ENCODE data around the gene FBXO7.

FBXO7 gene

DNA sequence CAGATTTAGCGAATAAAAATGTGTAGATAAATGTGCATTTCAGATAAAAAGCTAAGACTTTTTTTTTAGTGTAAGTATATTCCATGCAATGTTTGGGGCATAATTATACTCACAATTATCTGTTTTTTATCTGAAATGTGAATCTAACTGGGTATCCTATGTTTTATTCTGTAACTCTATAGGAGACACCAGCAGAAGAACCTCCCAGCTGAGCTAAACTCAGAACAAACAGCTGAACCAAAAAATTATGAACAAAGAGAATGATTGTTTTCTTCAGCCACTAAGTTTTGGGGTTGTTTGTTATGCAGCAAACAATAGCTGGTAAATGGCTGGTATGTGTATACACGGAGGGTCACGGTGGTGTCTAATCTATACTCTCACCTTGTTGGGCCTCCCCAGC is 42.9 kb downstream of the FBXO7 start:
- Histone ChIP-seq H3K9ac (ENCODE audit: insufficient read length) (no peak overlapping the region), H3K4me3 (no peak overlapping the region), H3K36me3 (ENCODE audit: insufficient read depth, low read length) (no peaks in the 10 kb centered on the region), H3K9me3 (ENCODE audit: low read depth, low read length) (no peaks in the 10 kb centered on the region), H3K27ac (no peak overlapping the region)
- TF ChIP-seq EZH2 (IDR thresholded peaks at IDR 0.05) = no peak
- TF ChIP-seq FOXP2 (optimal IDR thresholded peaks at IDR 0.05; ENCODE audit: control extremely low read depth, extremely low read length, insufficient read depth) = no peak
- no peak for TF ChIP-seq POLR2AphosphoS5 (IDR thresholded peaks at IDR 0.05; ENCODE audit: borderline replicate concordance, low read depth, low read length)
- no peak for DNase-seq (ENCODE audit: low read depth, low spot score)

DNA sequence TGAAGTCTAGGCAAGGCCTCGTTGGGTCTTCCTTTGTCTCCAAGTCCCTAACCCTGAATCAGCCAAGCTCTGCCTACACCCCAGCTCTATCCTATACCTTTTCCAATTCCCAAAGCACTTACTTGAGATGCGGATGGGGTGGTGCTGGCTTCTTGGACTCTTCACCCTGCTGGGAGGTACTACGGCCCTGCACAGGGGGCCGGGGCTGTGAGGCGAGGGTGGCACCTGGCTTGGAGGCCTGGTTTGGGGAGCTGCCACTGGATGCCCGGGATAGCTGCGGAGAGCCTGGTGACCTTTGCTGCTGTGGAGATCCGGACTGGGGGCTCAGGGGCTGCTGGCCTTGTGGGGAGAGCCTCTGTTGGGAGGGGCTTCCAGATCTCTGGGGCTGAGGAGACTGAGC is 43.3 kb downstream of the FBXO7 start:
- Histone ChIP-seq H3K27ac (no peak overlapping the region), H3K9me3 (ENCODE audit: low read depth, low read length) (no peaks in the 10 kb centered on the region), H3K4me3 (no peak overlapping the region), H3K9ac (ENCODE audit: insufficient read length) (no peak overlapping the region), H3K36me3 (ENCODE audit: insufficient read depth, low read length) (no peaks in the 10 kb centered on the region)
- TF ChIP-seq FOXP2 (optimal IDR thresholded peaks at IDR 0.05; ENCODE audit: control extremely low read depth, extremely low read length, insufficient read depth) (no peak), POLR2AphosphoS5 (IDR thresholded peaks at IDR 0.05; ENCODE audit: borderline replicate concordance, low read depth, low read length) (no peak), EZH2 (IDR thresholded peaks at IDR 0.05) (no peak)
- no peak for DNase-seq (ENCODE audit: low read depth, low spot score)

DNA sequence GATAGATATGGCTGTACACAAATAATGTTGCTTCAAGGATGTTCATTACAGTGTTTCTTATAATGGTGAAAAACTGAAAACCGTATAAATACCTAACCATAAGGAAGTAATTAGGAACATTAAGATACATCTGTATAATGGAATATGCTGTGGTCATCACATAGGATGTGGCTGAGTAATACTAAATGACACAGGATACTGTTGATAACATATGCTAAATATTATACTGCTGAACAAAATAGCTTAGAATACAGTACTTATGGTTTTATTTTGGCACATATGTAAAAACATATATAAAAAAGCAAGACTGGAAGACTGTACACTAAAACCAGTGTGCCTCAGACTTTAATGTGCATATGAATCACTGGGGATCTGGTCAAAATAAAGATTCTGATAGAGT is 43.8 kb downstream of the FBXO7 start:
- no peaks in the 10 kb centered on the region for H3K36me3 ChIP-seq (ENCODE audit: insufficient read depth, low read length)
- no peak overlapping the region for H3K27ac ChIP-seq
- H3K9ac ChIP-seq (ENCODE audit: insufficient read length) = no peak overlapping the region
- no peaks in the 10 kb centered on the region for H3K9me3 ChIP-seq (ENCODE audit: low read depth, low read length)
- DNase-seq (ENCODE audit: low read depth, low spot score) = no peak
- TF ChIP-seq POLR2AphosphoS5 (IDR thresholded peaks at IDR 0.05; ENCODE audit: borderline replicate concordance, low read depth, low read length) = no peak
- TF ChIP-seq EZH2 (IDR thresholded peaks at IDR 0.05) = no peak
- TF ChIP-seq FOXP2 (optimal IDR thresholded peaks at IDR 0.05; ENCODE audit: control extremely low read depth, extremely low read length, insufficient read depth) = no peak
- H3K4me3 ChIP-seq = no peak overlapping the region

DNA sequence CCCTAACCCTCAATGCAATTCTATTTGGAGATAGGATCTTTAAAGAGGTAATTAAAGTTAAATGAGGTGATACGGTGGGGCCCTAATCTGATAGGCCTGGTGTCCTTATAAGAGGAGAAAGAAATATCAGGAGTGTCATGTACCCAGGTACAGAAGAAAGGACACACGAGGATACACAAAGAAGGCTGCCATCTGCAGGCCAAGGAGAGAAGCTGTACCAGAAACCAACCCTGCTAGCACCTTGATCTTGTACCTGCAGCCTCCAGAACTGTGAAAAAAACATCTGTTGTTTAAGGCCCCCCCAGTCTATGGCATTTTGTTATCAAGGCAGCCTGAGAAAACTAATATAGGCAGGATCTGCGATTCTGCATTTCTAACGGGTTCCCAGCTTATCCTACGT is 44.2 kb downstream of the FBXO7 start:
- no peak for DNase-seq (ENCODE audit: low read depth, low spot score)
- H3K9me3 ChIP-seq (ENCODE audit: low read depth, low read length) = no peaks in the 10 kb centered on the region
- TF ChIP-seq FOXP2 (optimal IDR thresholded peaks at IDR 0.05; ENCODE audit: control extremely low read depth, extremely low read length, insufficient read depth) (no peak), EZH2 (IDR thresholded peaks at IDR 0.05) (no peak), POLR2AphosphoS5 (IDR thresholded peaks at IDR 0.05; ENCODE audit: borderline replicate concordance, low read depth, low read length) (no peak)
- H3K4me3 ChIP-seq = no peak overlapping the region
- no peaks in the 10 kb centered on the region for H3K36me3 ChIP-seq (ENCODE audit: insufficient read depth, low read length)
- H3K9ac ChIP-seq (ENCODE audit: insufficient read length) = no peak overlapping the region
- no peak overlapping the region for H3K27ac ChIP-seq

DNA sequence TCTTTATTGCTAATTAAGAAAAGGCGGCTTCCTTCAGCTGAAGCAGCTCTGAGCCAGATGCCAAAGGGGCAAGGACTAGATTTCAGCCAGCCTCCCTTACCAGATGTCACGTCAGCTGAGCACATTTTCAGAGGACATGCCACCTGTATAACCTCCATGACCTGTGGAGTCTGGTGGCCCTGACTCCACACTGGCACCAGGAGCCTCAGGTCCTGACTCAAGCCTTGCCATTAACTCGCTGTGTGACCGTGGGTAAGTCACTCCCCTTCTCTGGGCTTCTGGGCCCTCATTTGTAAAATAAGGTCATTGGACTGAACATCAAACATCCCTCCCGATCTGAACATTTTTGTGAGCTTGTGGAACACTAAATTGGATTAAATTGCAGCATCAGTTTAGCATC is 46.0 kb downstream of the FBXO7 start:
- H3K9me3 ChIP-seq (ENCODE audit: low read depth, low read length) = no peaks in the 10 kb centered on the region
- H3K9ac ChIP-seq (ENCODE audit: insufficient read length) = no peak overlapping the region
- DNase-seq (ENCODE audit: low read depth, low spot score) = no peak
- no peak overlapping the region for H3K4me3 ChIP-seq
- no peak for TF ChIP-seq EZH2 (IDR thresholded peaks at IDR 0.05)
- TF ChIP-seq FOXP2 (optimal IDR thresholded peaks at IDR 0.05; ENCODE audit: control extremely low read depth, extremely low read length, insufficient read depth) = no peak
- no peak for TF ChIP-seq POLR2AphosphoS5 (IDR thresholded peaks at IDR 0.05; ENCODE audit: borderline replicate concordance, low read depth, low read length)
- H3K36me3 ChIP-seq (ENCODE audit: insufficient read depth, low read length) = no peaks in the 10 kb centered on the region
- H3K27ac ChIP-seq = no peak overlapping the region

DNA sequence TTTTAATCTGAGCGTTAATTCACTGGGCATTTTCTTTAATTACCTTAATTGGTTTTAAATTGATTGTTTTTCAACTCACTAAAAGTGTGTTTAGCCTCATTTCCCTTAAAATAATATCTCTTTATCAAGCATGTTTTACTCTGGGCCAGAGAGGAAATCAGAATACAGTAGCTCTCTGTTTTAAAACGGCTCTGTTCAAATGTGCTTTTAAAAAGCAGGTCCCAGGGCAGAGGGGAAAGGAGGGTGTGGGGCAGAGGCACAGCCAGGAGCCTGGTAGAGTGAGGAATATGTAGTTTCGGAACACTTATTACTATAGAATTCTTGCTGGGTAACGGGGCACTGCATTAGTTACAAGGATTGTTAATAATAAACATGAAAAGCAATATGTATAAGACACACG is 47.6 kb downstream of the FBXO7 start:
- Histone ChIP-seq H3K27ac (no peak overlapping the region), H3K4me3 (no peak overlapping the region), H3K36me3 (ENCODE audit: insufficient read depth, low read length) (no peaks in the 10 kb centered on the region), H3K9me3 (ENCODE audit: low read depth, low read length) (no peaks in the 10 kb centered on the region), H3K9ac (ENCODE audit: insufficient read length) (no peak overlapping the region)
- no peak for DNase-seq (ENCODE audit: low read depth, low spot score)
- no peak for TF ChIP-seq POLR2AphosphoS5 (IDR thresholded peaks at IDR 0.05; ENCODE audit: borderline replicate concordance, low read depth, low read length)

DNA sequence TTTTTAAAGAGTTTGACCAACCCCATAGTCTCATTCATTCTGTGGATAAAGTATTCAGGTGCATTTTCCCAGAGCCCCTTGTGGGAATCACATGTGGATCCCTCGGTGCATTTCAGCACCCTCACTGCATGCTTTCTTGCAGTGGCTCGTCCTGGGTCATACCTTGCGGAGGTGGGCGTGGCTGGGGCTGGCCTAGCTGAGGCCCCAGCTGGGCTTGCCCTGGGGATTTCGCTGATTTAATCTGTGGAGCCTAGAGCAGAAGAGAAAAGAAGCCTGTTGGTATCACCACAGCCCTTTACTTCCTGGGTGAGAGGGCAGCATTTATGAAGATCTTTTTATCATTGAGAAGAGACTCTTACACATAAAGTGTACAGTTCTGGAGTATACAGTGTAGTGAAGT is 53.1 kb downstream of the FBXO7 start:
- Histone ChIP-seq H3K27ac (no peak overlapping the region), H3K4me3 (no peak overlapping the region), H3K9ac (ENCODE audit: insufficient read length) (no peak overlapping the region), H3K36me3 (ENCODE audit: insufficient read depth, low read length) (no peaks in the 10 kb centered on the region), H3K9me3 (ENCODE audit: low read depth, low read length) (no peaks in the 10 kb centered on the region)
- DNase-seq (ENCODE audit: low read depth, low spot score) = no peak
- TF ChIP-seq FOXP2 (optimal IDR thresholded peaks at IDR 0.05; ENCODE audit: control extremely low read depth, extremely low read length, insufficient read depth) = no peak
- no peak for TF ChIP-seq POLR2AphosphoS5 (IDR thresholded peaks at IDR 0.05; ENCODE audit: borderline replicate concordance, low read depth, low read length)
- no peak for TF ChIP-seq EZH2 (IDR thresholded peaks at IDR 0.05)

DNA sequence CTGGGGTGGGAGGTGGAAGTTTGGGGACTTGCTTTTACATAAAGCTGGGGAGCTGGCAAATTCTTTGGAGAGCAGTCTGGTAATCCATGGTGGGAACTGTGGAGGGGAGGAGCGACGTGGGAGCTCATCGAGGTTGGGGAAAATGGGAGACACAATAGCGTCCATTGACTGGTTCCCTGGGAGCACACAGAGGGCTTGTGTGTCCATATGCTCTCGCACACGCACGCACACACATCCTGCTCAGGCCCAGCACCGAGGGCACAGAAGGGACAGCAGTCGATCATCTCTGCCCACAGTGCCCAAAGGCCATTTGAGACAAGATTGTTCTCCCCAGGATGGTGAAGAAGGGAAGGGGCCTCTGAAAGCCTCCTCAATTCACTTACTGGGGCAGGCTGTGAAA is 53.7 kb downstream of the FBXO7 start:
- Histone ChIP-seq H3K36me3 (ENCODE audit: insufficient read depth, low read length) (no peaks in the 10 kb centered on the region), H3K9me3 (ENCODE audit: low read depth, low read length) (no peaks in the 10 kb centered on the region), H3K4me3 (no peak overlapping the region), H3K9ac (ENCODE audit: insufficient read length) (no peak overlapping the region), H3K27ac (no peak overlapping the region)
- no peak for DNase-seq (ENCODE audit: low read depth, low spot score)
- TF ChIP-seq EZH2 (IDR thresholded peaks at IDR 0.05) = no peak
- no peak for TF ChIP-seq FOXP2 (optimal IDR thresholded peaks at IDR 0.05; ENCODE audit: control extremely low read depth, extremely low read length, insufficient read depth)
- TF ChIP-seq POLR2AphosphoS5 (IDR thresholded peaks at IDR 0.05; ENCODE audit: borderline replicate concordance, low read depth, low read length) = no peak

All from SK-N-MC (cell line).